Common myeloid progenitor, CD34-positive (primary cell): ENCODE data around the gene GNG11.
A peak's percentile ranks its signal among the peaks of the same experiment; 100 is the strongest.
"Not testable (repeated sequence)": the region's sequence is repeated elsewhere in the genome, so short reads cannot be mapped to it uniquely, and the experiment has no call there.

Experiments used
- CTCF ChIA-PET: fragments of 350-600 bp; sonication (Branson Sonifier 250); formaldehyde crosslinking; loops from one replicate; lab custom pipeline; 2021; ENCODE audit warnings: antibody characterized with exemption; lab: Charles Lee
- POLR2A ChIA-PET: fragments of 350-600 bp; sonication (Branson Sonifier 250); formaldehyde crosslinking; loops from one replicate; lab custom pipeline; 2021; ENCODE audit warnings: antibody characterized with exemption; lab: Charles Lee
- DNase-seq, 3 donors: peaks; one replicate each; pipeline versions ENCODE4 v3.0.0 to v3.0.0-alpha.2; 2013
- H3K27ac ChIP-seq, 2 experiments: 1 replicate in 1 of 2; 2 replicates in 1 of 2; pipeline ENCODE4 v1.7.0; 2013; ENCODE audit warnings: inconsistent platforms in 2 of 2, low read length in 2 of 2, mild to moderate bottlenecking in 2 of 2, low read depth in 1 of 2, moderate library complexity in 1 of 2; ENCODE audit not compliant: severe bottlenecking in 2 of 2, insufficient read depth in 1 of 2, poor library complexity in 1 of 2
- H3K27me3 ChIP-seq, 5 experiments: replicated peaks in 2 of 5; 1 replicate in 3 of 5; 2 replicates in 2 of 5; pipeline versions ENCODE4 v1.6.1 to v1.7.0; 2013; ENCODE audit warnings: low read length in 4 of 5, mild to moderate bottlenecking in 2 of 5, moderate library complexity in 2 of 5, inconsistent platforms in 1 of 5; ENCODE audit not compliant: insufficient read depth in 5 of 5, control insufficient read depth in 4 of 5
- H3K36me3 ChIP-seq, 4 experiments: 1 replicate in 2 of 4; 2 replicates in 2 of 4; pipeline versions ENCODE4 v1.6.1 to v1.7.0; 2013; ENCODE audit warnings: low read length in 3 of 4, control low read depth in 1 of 4, mild to moderate bottlenecking in 1 of 4; ENCODE audit not compliant: control insufficient read depth in 4 of 4, insufficient read depth in 4 of 4
- H3K4me1 ChIP-seq, 4 experiments: 1 replicate in 3 of 4; 2 replicates in 1 of 4; pipeline versions ENCODE4 v1.6.1 to v1.7.1; 2013; ENCODE audit warnings: low read length in 3 of 4, mild to moderate bottlenecking in 3 of 4, control low read depth in 1 of 4, inconsistent platforms in 1 of 4, moderate library complexity in 1 of 4; ENCODE audit not compliant: control insufficient read depth in 4 of 4, insufficient read depth in 4 of 4; ENCODE audit errors: control extremely low read depth in 1 of 4
- H3K4me3 ChIP-seq, 7 experiments: 1 replicate in 4 of 7; 2 replicates in 3 of 7; pipeline versions ENCODE4 v1.5.1 to v1.7.0; 2013; ENCODE audit warnings: mild to moderate bottlenecking in 7 of 7, low read length in 6 of 7, moderate library complexity in 6 of 7, inconsistent platforms in 2 of 7, low read depth in 2 of 7, control low read depth in 1 of 7; ENCODE audit not compliant: insufficient read depth in 4 of 7, control insufficient read depth in 1 of 7; ENCODE audit errors: extremely low read depth in 1 of 7
- H3K9me3 ChIP-seq, 5 experiments: 1 replicate in 4 of 5; 2 replicates in 1 of 5; pipeline versions ENCODE4 v1.6.1 to v1.7.1; 2013; ENCODE audit warnings: low read length in 4 of 5, mild to moderate bottlenecking in 2 of 5, inconsistent platforms in 1 of 5, low read depth in 1 of 5, moderate library complexity in 1 of 5; ENCODE audit not compliant: control insufficient read depth in 4 of 5, insufficient read depth in 2 of 5; ENCODE audit errors: control extremely low read depth in 1 of 5
- WGBS: methylation state at CpG from one replicate; pipeline ENCODE4 v1.1.5; 2013; ENCODE audit not compliant: insufficient coverage; 5-methylcytosine and 5-hydroxymethylcytosine counted together

The GNG11 gene

DNA sequence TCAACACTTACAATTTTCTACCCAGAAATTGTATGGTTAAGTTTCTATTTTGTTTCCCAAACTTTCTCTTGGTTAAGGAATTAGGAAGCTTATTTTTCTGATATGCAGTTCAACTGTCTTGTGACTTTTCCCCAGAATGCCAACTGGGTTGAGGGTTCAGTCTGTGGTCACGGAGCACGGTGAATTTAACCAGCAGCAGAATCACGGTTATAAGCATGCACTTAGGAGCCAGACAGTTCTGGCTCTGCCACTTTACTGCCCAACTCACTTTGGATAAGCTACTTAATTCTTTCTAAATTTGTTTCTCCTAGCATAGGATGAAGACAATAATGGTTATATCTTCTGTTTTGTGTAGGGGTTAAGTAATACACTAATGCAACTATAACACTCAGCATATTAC is 10.3 kb upstream of the GNG11 start:
- CTCF ChIA-PET: interaction anchor here (0.8 to 2.9 kb wide), 3 partner anchors 10 to 177 kb away, joined by 3 to 12 read pairs (median 4); no protein-coding TSS in a partner anchor

DNA sequence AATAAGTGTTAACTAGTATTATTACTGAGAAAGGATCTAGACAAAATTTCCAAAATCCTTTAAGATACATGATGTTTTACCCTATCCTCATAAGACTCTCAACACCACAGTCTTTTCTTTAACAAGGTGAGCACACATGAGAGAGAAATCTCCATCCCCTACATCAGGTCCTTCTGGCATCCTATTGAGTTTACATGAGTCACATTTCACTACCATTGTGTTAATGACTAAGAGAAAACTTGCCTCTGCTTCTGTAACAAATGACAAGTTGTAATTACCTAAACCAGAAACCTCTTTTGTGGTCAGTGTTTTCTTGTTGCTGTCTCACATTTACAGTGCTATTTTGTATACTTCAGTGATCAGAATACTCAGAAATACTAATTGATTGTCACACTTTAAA is 9.9 kb upstream of the GNG11 start:
- CTCF ChIA-PET, H3K9me3 ChIP-seq: not testable (repeated sequence)

More for the DNA sequence above, 10.3 kb upstream of the GNG11 start:
- no CpG with 5 or more reads among the region's 3 CpGs for WGBS
- H3K9me3 ChIP-seq, H3K4me1 ChIP-seq, POLR2A ChIA-PET, DNase-seq, H3K36me3 ChIP-seq, H3K4me3 ChIP-seq, H3K27ac ChIP-seq: not testable (repeated sequence)
- peaks cover 0 to 43% (median 7%) of the 10 kb centered on the region in 5 experiments for H3K27me3 ChIP-seq

DNA sequence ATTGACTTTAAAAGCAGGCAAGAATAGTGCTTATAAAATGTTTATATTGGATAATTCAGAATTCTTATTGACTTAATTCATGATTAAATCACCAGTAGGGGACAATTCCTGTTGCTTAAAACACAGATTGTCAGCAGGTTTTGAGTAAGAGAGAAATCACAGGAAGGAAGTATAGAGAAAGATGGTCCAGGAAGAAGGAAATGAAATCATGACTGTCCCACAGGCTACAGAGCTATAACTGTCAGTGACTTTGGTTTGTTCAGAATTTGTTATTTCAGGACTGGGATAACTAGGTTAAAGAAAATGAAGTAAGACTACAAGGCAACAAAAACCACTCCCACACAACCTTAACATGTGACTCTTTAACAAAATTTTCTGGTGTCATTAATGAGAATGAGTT is 8.3 kb upstream of the GNG11 start:
- Histone ChIP-seq H3K4me1 (no peaks in the 10 kb centered on the region), H3K4me3 (no peak overlapping the region), H3K27ac (no peak overlapping the region), H3K9me3 (no peaks in the 10 kb centered on the region), H3K27me3 (peaks cover 0 to 48% (median 4%) of the 10 kb centered on the region in 5 experiments), H3K36me3 (no peaks in the 10 kb centered on the region)
- CTCF ChIA-PET: interaction anchor here (0.7 to 1.0 kb wide), 2 partner anchors 9 to 12 kb away, joined by 3 read pairs; no protein-coding TSS in a partner anchor
- no peak for DNase-seq
- POLR2A ChIA-PET: no interaction called here

More for the DNA sequence above, 9.9 kb upstream of the GNG11 start:
- H3K4me1 ChIP-seq, H3K36me3 ChIP-seq, DNase-seq, H3K27ac ChIP-seq, H3K4me3 ChIP-seq, POLR2A ChIA-PET: not testable (repeated sequence)
- H3K27me3 ChIP-seq: peaks cover 0 to 43% (median 7%) of the 10 kb centered on the region in 5 experiments

DNA sequence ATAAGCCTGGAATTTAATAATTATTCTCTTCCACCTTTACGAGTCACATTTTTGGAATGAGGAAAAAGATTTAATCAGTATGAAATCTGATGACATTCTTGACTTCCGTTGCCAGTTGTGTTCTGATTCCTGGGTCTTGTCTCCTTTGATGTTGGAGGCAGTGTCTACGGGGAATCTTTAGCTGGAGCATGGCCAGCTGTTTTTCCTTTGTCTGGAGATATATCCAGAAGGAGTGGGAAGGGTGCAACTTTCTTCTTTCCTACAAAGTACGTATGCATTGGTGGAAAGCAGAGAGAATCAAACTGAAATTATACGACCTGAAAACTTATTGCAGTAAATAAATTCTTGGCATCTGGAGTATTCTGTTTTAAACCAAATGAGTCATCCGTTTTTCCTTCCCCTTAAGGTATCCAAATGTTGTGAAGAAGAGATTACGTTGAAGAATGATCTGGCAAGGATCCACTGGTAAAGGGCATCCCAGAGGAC is 6.9 kb upstream of the GNG11 start:
- CTCF ChIA-PET: no interaction called here
- 90% methylated on average over 2 of the region's 7 CpGs for WGBS
- H3K27ac ChIP-seq: no peak overlapping the region

DNA sequence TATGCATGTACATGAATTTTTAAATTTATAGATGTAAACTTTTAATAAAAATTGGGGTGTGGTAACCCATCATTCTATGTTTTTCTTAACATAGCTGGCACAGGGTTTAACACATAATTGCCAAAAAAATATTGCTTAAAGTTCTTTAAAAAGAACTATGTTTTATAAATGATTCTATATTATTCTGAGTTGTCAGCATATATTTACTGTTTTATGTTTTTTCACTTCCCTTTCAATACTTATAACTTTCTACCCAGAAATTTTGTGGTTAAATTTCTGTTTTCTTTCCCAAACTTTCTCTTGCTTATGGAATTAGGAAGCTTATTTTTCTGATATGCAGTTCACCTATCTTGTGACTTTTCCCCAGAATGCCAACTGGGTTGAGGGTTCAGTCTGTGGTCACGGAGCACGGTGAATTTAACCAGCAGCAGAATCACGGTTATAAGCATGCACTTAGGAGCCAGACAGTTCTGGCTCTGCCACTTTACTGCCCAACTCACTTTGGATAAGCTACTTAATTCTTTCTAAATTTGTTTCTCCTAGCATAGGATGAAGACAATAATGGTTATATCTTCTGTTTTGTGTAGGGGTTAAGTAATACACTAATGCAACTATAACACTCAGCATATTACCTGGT is 6.2 kb upstream of the GNG11 start:
- H3K27ac ChIP-seq, POLR2A ChIA-PET, H3K9me3 ChIP-seq, H3K4me1 ChIP-seq, H3K4me3 ChIP-seq, CTCF ChIA-PET, H3K36me3 ChIP-seq, DNase-seq: not testable (repeated sequence)
- peaks cover 0 to 43% (median 3%) of the 10 kb centered on the region in 5 experiments for H3K27me3 ChIP-seq
- no CpG with 5 or more reads among the region's 3 CpGs for WGBS

More for the DNA sequence above, 6.9 kb upstream of the GNG11 start:
- Histone ChIP-seq H3K9me3 (no peaks in the 10 kb centered on the region), H3K4me1 (no peaks in the 10 kb centered on the region), H3K36me3 (no peaks in the 10 kb centered on the region), H3K4me3 (no peak overlapping the region), H3K27me3 (peaks cover 0 to 46% (median 3%) of the 10 kb centered on the region in 5 experiments)
- POLR2A ChIA-PET: no interaction called here
- no peak for DNase-seq

DNA sequence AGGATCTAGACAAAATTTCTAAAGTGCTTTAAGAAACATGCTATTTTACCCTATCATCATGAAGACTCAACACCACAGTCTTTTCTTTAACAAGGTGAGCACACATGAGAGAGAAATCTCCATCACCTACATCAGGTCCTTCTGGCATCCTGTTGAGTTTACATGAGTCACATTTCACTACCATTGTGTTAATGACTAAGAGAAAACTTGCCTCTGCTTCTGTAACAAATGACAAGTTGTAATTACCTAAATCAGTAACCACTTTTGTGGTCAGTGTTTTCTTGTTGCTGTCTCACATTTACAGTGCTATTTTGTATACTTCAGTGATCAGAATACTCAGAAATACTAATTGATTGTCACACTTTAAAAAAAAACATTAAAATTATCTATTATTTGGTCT is 5.6 kb upstream of the GNG11 start:
- H3K4me3 ChIP-seq, H3K36me3 ChIP-seq, H3K4me1 ChIP-seq, H3K9me3 ChIP-seq, POLR2A ChIA-PET, CTCF ChIA-PET, H3K27ac ChIP-seq: not testable (repeated sequence)
- DNase-seq: peak in 1 of 3 donors; percentile 29
- H3K27me3 ChIP-seq: peaks cover 0 to 45% (median 3%) of the 10 kb centered on the region in 5 experiments

DNA sequence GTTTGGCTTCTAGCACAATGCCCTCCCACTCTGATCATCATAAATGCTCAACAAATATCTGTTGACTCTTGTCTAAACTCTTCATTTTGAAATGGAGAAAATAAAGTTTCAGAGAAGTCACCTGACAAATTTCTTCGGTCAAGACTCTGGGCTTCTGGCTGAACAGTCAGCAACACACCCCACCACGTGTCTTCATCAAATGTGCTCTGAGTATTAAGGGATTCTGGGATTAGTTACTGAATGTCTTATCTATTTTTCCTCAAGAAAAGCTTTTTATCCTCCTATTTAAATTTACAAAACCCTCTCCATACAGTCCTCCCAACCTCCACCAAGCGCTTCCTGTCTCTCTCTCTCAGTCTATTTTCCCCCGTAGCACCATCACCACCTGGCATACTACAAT is 5.2 kb upstream of the GNG11 start:
- H3K27me3 ChIP-seq: peaks cover 0 to 50% (median 3%) of the 10 kb centered on the region in 5 experiments
- H3K27ac ChIP-seq, H3K9me3 ChIP-seq, POLR2A ChIA-PET, CTCF ChIA-PET, H3K4me1 ChIP-seq, H3K4me3 ChIP-seq, DNase-seq, H3K36me3 ChIP-seq: not testable (repeated sequence)
- WGBS: no CpG with 5 or more reads among the region's 4 CpGs
